Endothelial cell of umbilical vein (primary cell): ENCODE data around the gene C1orf174. TPM values are rescaled to one million over a fixed set of nuclear protein-coding genes. Genes with fewer than 3 reads are reported as not detected.

Source experiments
- BruUV-seq: library from RNA; stranded (reverse); fragments of 400-500 nt; replicated peaks from 2 replicates; lab custom pipeline; 2021; lab: Mats Ljungman, UMichigan
- CTCF ChIA-PET: fragments of 300-600, 350-600 bp; sonication (Branson Sonifier 250); formaldehyde crosslinking; loops from one replicate; lab custom pipeline; 2021; ENCODE audit warnings: antibody characterized with exemption, inconsistent platforms; lab: Charles Lee
- POLR2A ChIA-PET: fragments of 300-600, 350-600 bp; sonication (Branson Sonifier 250); formaldehyde crosslinking; loops from one replicate; lab custom pipeline; 2021; ENCODE audit warnings: antibody characterized with exemption, inconsistent platforms; lab: Charles Lee
- DNase-seq: peaks from one replicate; pipeline ENCODE4 v3.0.0-alpha.2; 2011; ENCODE audit warnings: low read depth, low spot score
- FAIRE-seq: peaks from 2 replicates; lab custom pipeline; 2011; peaks lifted over from hg19 to GRCh38; lab: Jason Lieb, UNC
- H2AFZ ChIP-seq: 2 replicates; pipeline ENCODE4 v1.6.0; 2012; ENCODE audit warnings: low read depth, low read length, control low read depth, inconsistent platforms
- H3K27ac ChIP-seq: 2 replicates; pipeline ENCODE4 v1.5.1; 2011; ENCODE audit warnings: low read depth, mild to moderate bottlenecking, control low read depth, low read length, moderate library complexity; ENCODE audit not compliant: insufficient read depth
- H3K27me3 ChIP-seq, 2 experiments: 2 replicates each; pipeline versions ENCODE4 v1.6.0 to v1.6.1; 2011; ENCODE audit warnings: low read length in 2 of 2, mixed read lengths in 1 of 2; ENCODE audit not compliant: control insufficient read depth in 2 of 2, insufficient read depth in 2 of 2
- H3K36me3 ChIP-seq, 2 experiments: 2 replicates in 1 of 2; 3 replicates in 1 of 2; pipeline ENCODE4 v1.5.1; 2011; ENCODE audit warnings: low read length in 2 of 2, mild to moderate bottlenecking in 1 of 2, moderate library complexity in 1 of 2; ENCODE audit not compliant: control insufficient read depth in 2 of 2, insufficient read depth in 2 of 2; ENCODE audit errors: extremely low read depth in 1 of 2
- H3K4me1 ChIP-seq: 3 replicates; pipeline ENCODE4 v1.5.1; 2011; ENCODE audit warnings: mild to moderate bottlenecking, low read length; ENCODE audit not compliant: control insufficient read depth, insufficient read depth; ENCODE audit errors: extremely low read depth
- H3K4me2 ChIP-seq: 2 replicates; pipeline ENCODE4 v1.6.1; 2011; ENCODE audit warnings: low read length, control low read depth, mixed read lengths; ENCODE audit not compliant: insufficient read depth
- H3K4me3 ChIP-seq, 3 experiments: fragments of 200-600 bp in 1 of 3; sonication (generic), shearing (Covaris generic) in 1 of 3; replicated peaks in 1 of 3; 2 replicates each; pipeline ENCODE4 v1.5.1; 2011 to 2016; ENCODE audit warnings: control low read depth in 3 of 3, low read length in 3 of 3, mild to moderate bottlenecking in 2 of 3, inconsistent platforms in 1 of 3, low read depth in 1 of 3, moderate library complexity in 1 of 3; ENCODE audit not compliant: insufficient read depth in 1 of 3
- H3K79me2 ChIP-seq: 2 replicates; pipeline ENCODE4 v1.6.0; 2012; ENCODE audit warnings: low read length, inconsistent platforms; ENCODE audit not compliant: control insufficient read depth, insufficient read depth
- H3K9ac ChIP-seq: replicated peaks from 2 replicates; pipeline ENCODE3; 2011; ENCODE audit warnings: low read length, control low read depth; ENCODE audit not compliant: insufficient read depth; ENCODE audit errors: extremely low read depth
- H3K9me1 ChIP-seq: replicated peaks from 3 replicates; pipeline ENCODE4 v1.6.0; 2011; ENCODE audit warnings: mild to moderate bottlenecking, low read length; ENCODE audit not compliant: control insufficient read depth, insufficient read depth; ENCODE audit errors: extremely low read depth
- H3K9me3 ChIP-seq: replicated peaks from 2 replicates; pipeline ENCODE4 v1.5.1; 2012; ENCODE audit warnings: low read length, inconsistent platforms; ENCODE audit not compliant: control insufficient read depth, insufficient read depth
- H4K20me1 ChIP-seq: replicated peaks from 2 replicates; pipeline ENCODE3; 2011; ENCODE audit warnings: mild to moderate bottlenecking, low read length; ENCODE audit not compliant: control insufficient read depth, insufficient read depth; ENCODE audit errors: extremely low read depth
- EZH2 ChIP-seq: IDR thresholded peaks from 2 replicates; pipeline ENCODE4 v1.6.1; 2012; ENCODE audit warnings: borderline replicate concordance, low read depth, mild to moderate bottlenecking, moderate library complexity, low read length, inconsistent platforms; ENCODE audit not compliant: severe bottlenecking
- FOS ChIP-seq: IDR thresholded peaks from 2 replicates; pipeline ENCODE4 v1.6.1; 2011; ENCODE audit warnings: mild to moderate bottlenecking, low read length, moderate library complexity, borderline replicate concordance; ENCODE audit not compliant: insufficient read depth
- GATA2 ChIP-seq: IDR thresholded peaks from 2 replicates; pipeline ENCODE4 v1.7.0; 2011; ENCODE audit warnings: low read depth, mild to moderate bottlenecking, moderate library complexity, mixed read lengths, low read length; ENCODE audit not compliant: insufficient read length, insufficient read depth
- JUN ChIP-seq: IDR thresholded peaks from 2 replicates; pipeline ENCODE4 v1.6.1; 2011; ENCODE audit warnings: borderline replicate concordance, low read depth; ENCODE audit not compliant: insufficient read length, insufficient read depth
- MYC ChIP-seq: IDR thresholded peaks from one replicate; pipeline ENCODE4 v1.6.1; 2011; ENCODE audit warnings: mild to moderate bottlenecking, low read depth, low read length
- POLR2A ChIP-seq: IDR thresholded peaks from 2 replicates; pipeline ENCODE4 v1.6.1; 2012; ENCODE audit warnings: low read depth, mild to moderate bottlenecking, control low read depth, low read length
- POLR2AphosphoS5 ChIP-seq: IDR thresholded peaks from 2 replicates; pipeline ENCODE4 v1.6.1; 2012; ENCODE audit warnings: low read depth, mild to moderate bottlenecking, control low read depth, low read length, moderate library complexity; ENCODE audit not compliant: insufficient read depth
- dilution Hi-C: fragments of 300-500 bp; cut with MboI; formaldehyde crosslinking; loops from one replicate; pipeline ENCODE4 v1.15.0; 2019; ENCODE audit warnings: low sequenced_read_pairs; ENCODE audit not compliant: extremely low pct_ligation_motif_present
- intact Hi-C: fragments of 100-400 bp; cut with micrococcal nuclease; formaldehyde crosslinking; loops from one replicate; pipeline ENCODE4 v1.10.0; 2022
- polyA plus RNA-seq, 4 experiments: library from polyadenylated mRNA; depleted of rRNA in 3 of 4; stranded (reverse) in 3 of 4; unstranded in 1 of 4; fragments of >200 nt; gene quantifications; 2 replicates each; pipeline versions ENCODE4 v1.2.1 to v1.2.3, GENCODE V29; 2011 to 2012; ENCODE audit warnings: missing spikeins in 1 of 4
- total RNA-seq: library from RNA; stranded (reverse); gene quantifications from 2 replicates; pipeline ENCODE4 v1.2.3, GENCODE V29; 2021
- TF ChIP-seq, protein P1 (sequence below), 2 donors: IDR thresholded peaks; 1 replicate in 1 of 2; 2 replicates in 1 of 2; pipeline ENCODE4 v1.5.1; 2011; ENCODE audit warnings: low read length in 2 of 2, mild to moderate bottlenecking in 2 of 2, moderate library complexity in 2 of 2, control low read depth in 1 of 2, inconsistent platforms in 1 of 2, low read depth in 1 of 2; ENCODE audit not compliant: insufficient read depth in 1 of 2; ENCODE audit errors: extremely low read depth in 1 of 2

The C1orf174 gene
- total and polyA plus RNA-seq, 2 donors (not counting 3 experiments of a cell fraction or from before 2014, with no cell fraction given): 28.0 to 31.7 TPM

DNA sequence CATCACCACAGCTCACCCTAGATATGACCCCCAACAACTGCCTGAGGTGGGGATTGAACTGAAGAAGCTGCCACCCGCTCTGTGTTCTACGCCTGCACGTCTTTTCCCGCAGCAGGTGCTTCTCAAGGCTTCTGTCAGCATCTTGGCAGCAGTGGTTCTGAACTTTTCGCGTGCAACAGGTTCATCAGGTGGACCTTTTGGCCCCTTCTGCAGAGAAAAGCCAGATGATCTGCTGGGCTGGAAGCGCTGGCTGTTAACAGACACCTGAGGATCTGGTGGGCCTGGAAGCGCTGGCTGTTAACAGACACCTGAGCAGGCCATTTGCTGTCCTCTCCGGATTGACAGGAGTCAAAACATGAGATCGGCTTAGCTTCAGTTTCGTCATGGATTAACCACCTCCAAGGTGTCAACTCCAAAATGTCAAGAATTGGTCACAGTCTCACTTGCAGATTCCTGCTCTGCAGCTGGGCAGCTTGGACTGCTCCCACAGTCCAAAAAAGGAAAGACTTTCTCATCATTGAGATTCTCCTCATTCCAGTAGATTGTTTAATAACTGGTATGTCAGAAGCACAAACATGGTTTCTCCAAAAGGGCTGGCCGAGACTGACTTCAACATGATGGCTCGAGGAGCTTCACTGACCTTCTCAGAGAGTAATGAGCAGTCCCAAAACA, 4.7 kb downstream of the C1orf174 start:
- Histone ChIP-seq H3K9ac (no peak overlapping the region), H3K27me3 (no peaks in the 10 kb centered on the region), H3K4me3 (no peak overlapping the region), H4K20me1 (no peaks in the 10 kb centered on the region), H3K9me3 (no peaks in the 10 kb centered on the region), H3K4me2 (no peak overlapping the region), H3K9me1 (no peaks in the 10 kb centered on the region), H3K4me1 (peaks cover 12% of the 10 kb centered on the region), H2AFZ (no peak overlapping the region), H3K79me2 (peaks cover 66% of the 10 kb centered on the region), H3K36me3 (peaks cover 7 to 9% of the 10 kb centered on the region in 2 experiments), H3K27ac (no peak overlapping the region)
- FAIRE-seq (no peak), DNase-seq (no peak)
- CTCF ChIA-PET: no interaction called here
- BruUV-seq: no TSS peak
- dilution Hi-C loops: no loop called here
- POLR2A ChIA-PET: no interaction called here
- TF ChIP-seq JUN (no peak), MYC (no peak), EZH2 (no peak), GATA2 (no peak), POLR2AphosphoS5 (no peak), POLR2A (no peak), FOS (no peak)
- intact Hi-C loops: no loop called here

DNA sequence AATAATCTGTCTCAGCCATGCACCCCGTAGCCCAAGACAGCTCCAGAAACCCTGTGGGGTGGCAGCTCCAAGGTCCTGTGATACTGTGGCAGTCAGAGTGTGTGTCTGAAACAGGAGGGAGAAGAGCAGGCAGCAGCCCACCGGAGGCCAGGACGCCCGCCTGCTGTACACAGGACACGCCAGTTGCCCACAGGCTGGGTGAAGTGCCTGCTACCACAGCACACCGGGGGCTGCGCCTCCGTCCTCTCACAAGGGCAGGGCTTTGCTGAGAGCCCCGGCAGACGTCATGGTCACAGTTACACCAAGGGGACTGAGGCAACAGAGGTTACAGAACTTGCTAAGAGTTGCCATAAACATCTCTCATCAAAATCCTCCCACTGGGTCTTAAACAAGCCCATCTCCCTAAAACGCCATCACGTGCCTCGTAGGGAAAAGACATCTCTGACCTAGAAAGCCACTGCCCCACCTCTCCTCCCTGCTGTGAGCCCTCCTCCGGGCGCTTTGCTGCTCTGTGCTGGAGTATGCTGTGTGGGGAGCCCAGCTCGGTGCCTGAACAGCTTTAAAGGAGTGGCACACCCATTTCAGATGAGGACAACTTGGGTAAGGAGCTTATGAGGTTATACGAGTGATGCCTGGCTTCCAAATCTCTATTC, 5.3 kb downstream of the C1orf174 start:
- Histone ChIP-seq H4K20me1 (no peaks in the 10 kb centered on the region), H3K36me3 (peaks cover 8 to 13% of the 10 kb centered on the region in 2 experiments), H3K9me3 (no peaks in the 10 kb centered on the region), H3K79me2 (peaks cover 63% of the 10 kb centered on the region), H3K27me3 (no peaks in the 10 kb centered on the region), H3K4me2 (no peak overlapping the region), H2AFZ (no peak overlapping the region), H3K9me1 (no peaks in the 10 kb centered on the region), H3K27ac (no peak overlapping the region), H3K4me3 (no peak overlapping the region), H3K9ac (no peak overlapping the region), H3K4me1 (peaks cover 12% of the 10 kb centered on the region)
- FAIRE-seq (no peak), DNase-seq (no peak)
- TF ChIP-seq EZH2: no peak
- TF ChIP-seq MYC: no peak
- no peak for TF ChIP-seq GATA2
- no peak for TF ChIP-seq POLR2A
- TF ChIP-seq, protein P1, sequence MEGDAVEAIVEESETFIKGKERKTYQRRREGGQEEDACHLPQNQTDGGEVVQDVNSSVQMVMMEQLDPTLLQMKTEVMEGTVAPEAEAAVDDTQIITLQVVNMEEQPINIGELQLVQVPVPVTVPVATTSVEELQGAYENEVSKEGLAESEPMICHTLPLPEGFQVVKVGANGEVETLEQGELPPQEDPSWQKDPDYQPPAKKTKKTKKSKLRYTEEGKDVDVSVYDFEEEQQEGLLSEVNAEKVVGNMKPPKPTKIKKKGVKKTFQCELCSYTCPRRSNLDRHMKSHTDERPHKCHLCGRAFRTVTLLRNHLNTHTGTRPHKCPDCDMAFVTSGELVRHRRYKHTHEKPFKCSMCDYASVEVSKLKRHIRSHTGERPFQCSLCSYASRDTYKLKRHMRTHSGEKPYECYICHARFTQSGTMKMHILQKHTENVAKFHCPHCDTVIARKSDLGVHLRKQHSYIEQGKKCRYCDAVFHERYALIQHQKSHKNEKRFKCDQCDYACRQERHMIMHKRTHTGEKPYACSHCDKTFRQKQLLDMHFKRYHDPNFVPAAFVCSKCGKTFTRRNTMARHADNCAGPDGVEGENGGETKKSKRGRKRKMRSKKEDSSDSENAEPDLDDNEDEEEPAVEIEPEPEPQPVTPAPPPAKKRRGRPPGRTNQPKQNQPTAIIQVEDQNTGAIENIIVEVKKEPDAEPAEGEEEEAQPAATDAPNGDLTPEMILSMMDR (IDR thresholded peaks at IDR 0.05; ENCODE audit: extremely low read depth in 1 of 2, insufficient read depth in 1 of 2, low read depth in 1 of 2, low read length in 2 of 2): no peak
- dilution Hi-C loops: no loop called here
- intact Hi-C loops: no loop called here
- CTCF ChIA-PET: no interaction called here
- POLR2A ChIA-PET: no interaction called here
- BruUV-seq: no TSS peak
